Ovary (tissue), 3 donors: ENCODE results near the gene RNF182.

ENCODE experiments used
- POLR2A ChIP-seq: fragments of 450-650 bp; IDR thresholded peaks from one replicate; pipeline ENCODE4 v1.6.1; 2017; ENCODE audit warnings: antibody characterized with exemption, mild to moderate bottlenecking, moderate library complexity
- TF ChIP-seq, protein P1 (sequence below), 3 donors: fragments of 450-650 bp in 2 of 3; fragments of 200-600 bp in 1 of 3; IDR thresholded peaks; one replicate each; pipeline versions ENCODE4 v1.5.1 to v1.8.0; 2016 to 2022; ENCODE audit warnings: antibody characterized with exemption in 3 of 3, mild to moderate bottlenecking in 1 of 3
- donor health status: DM: no; HTN: no; CAD: no.

DNA sequence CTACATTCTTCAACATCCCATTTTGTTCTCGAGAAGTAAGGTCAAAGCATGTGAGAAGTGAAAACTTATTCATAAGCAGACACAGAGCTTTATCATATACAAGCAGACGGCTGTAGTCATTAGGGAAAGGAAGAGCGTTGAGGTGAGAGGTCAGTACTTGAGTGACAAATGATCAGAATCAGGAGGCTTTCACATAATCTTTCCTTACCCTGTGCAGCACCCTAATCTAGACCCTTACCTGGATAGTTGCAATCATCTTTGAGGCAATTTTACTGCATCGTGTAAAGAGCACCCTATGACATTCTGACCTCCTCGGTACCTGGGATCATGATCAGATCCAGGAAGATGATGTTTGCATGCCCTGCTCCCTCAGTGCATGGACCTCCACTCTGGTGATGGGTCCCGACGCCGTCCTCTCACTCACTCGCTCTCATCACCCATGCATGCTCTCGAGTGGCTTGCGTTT is 62.7 kb downstream of the RNF182 start:
- TF ChIP-seq, protein P1, sequence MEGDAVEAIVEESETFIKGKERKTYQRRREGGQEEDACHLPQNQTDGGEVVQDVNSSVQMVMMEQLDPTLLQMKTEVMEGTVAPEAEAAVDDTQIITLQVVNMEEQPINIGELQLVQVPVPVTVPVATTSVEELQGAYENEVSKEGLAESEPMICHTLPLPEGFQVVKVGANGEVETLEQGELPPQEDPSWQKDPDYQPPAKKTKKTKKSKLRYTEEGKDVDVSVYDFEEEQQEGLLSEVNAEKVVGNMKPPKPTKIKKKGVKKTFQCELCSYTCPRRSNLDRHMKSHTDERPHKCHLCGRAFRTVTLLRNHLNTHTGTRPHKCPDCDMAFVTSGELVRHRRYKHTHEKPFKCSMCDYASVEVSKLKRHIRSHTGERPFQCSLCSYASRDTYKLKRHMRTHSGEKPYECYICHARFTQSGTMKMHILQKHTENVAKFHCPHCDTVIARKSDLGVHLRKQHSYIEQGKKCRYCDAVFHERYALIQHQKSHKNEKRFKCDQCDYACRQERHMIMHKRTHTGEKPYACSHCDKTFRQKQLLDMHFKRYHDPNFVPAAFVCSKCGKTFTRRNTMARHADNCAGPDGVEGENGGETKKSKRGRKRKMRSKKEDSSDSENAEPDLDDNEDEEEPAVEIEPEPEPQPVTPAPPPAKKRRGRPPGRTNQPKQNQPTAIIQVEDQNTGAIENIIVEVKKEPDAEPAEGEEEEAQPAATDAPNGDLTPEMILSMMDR (IDR thresholded peaks at IDR 0.05): no peak
- no peak for TF ChIP-seq POLR2A
